ENCODE data around the gene IFI27L2. TPM values are rescaled to one million over a fixed set of nuclear protein-coding genes. Genes with fewer than 3 reads are reported as not detected.

Gene IFI27L2
- total RNA-seq, 2 donors from 2014 or later, result 21.5 to 25.8 TPM

GRCh38 chr14:94126419-94126677 is 3.1 kb downstream of the IFI27L2 start:
- Mint-ChIP-seq H3K27ac (peak overlapping the region; percentile 71), H3K4me3 (no peak overlapping the region), H3K4me1 (peaks cover 19% of the 10 kb centered on the region), H3K27me3 (no peaks in the 10 kb centered on the region), H3K36me3 (ENCODE audit: low read depth) (no peaks in the 10 kb centered on the region)
- no peaks in the 10 kb centered on the region for H3K9me3 ChIP-seq (ENCODE audit: control insufficient read depth, low read length, poor library complexity, severe bottlenecking)
- no peak for DNase-seq
- no peak for ATAC-seq

- no peaks in the 10 kb centered on the region for H3K9me3 ChIP-seq (ENCODE audit: control insufficient read depth, low read length, poor library complexity, severe bottlenecking)
- no peak for ATAC-seq
- H3K27me3 Mint-ChIP-seq, result no peaks in the 10 kb centered on the region
- H3K36me3 Mint-ChIP-seq (ENCODE audit: low read depth), result no peaks in the 10 kb centered on the region
- DNase-seq, result no peak
- H3K4me1 Mint-ChIP-seq, result peaks cover 19% of the 10 kb centered on the region
- H3K4me3 Mint-ChIP-seq, result no peak overlapping the region
- peak overlapping the region; percentile 71 for H3K27ac Mint-ChIP-seq
Observed at GRCh38 chr14:94125659-94126418, 3.6 kb downstream of the IFI27L2 start.

DNA sequence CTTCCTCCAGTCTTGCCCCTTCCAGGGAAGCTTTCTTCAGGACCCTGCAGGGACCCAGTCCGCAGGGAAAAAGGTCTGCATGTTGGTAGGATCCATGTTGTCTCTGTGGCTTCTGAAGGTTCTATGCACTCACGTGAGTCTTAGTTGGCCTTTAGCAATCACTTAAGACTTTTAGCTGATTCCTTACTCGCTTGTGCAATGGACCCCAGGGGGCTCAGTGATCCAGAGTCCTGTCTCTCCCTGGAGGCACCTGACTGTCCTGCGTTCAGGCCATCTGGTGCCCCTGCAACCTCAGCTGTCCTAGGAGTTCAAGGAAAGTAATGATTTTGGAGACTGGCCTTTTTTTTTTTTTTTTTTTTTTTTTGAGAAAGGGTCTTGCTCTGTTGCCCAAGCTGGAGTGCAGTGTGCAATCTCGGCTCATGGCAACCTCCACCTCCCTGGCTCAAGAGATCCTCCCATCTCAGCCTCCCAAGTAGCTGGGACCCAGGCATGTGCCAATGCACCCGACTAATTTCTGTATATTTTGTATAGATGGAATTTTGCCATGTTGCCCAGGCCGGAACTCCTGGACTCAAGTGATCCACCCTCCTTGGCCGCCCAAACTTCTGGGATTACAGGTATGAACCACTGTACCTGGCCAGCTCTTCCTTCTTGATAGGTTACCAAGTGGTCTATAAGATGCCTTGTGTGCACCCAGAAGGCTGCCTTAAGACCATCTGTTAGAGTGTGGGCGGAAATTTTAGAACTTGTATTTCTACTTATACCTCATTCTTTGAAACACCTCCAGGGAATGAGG is 4.6 kb downstream of the IFI27L2 start:
- peak overlapping the region; percentile 10 for H3K27ac Mint-ChIP-seq
- ATAC-seq, result no peak
- DNase-seq, result no peak
- no peaks in the 10 kb centered on the region for H3K9me3 ChIP-seq (ENCODE audit: control insufficient read depth, low read length, poor library complexity, severe bottlenecking)
- H3K27me3 Mint-ChIP-seq, result no peaks in the 10 kb centered on the region
- H3K4me3 Mint-ChIP-seq, result no peak overlapping the region
- peaks cover 12% of the 10 kb centered on the region for H3K4me1 Mint-ChIP-seq
- no peaks in the 10 kb centered on the region for H3K36me3 Mint-ChIP-seq (ENCODE audit: low read depth)

DNA sequence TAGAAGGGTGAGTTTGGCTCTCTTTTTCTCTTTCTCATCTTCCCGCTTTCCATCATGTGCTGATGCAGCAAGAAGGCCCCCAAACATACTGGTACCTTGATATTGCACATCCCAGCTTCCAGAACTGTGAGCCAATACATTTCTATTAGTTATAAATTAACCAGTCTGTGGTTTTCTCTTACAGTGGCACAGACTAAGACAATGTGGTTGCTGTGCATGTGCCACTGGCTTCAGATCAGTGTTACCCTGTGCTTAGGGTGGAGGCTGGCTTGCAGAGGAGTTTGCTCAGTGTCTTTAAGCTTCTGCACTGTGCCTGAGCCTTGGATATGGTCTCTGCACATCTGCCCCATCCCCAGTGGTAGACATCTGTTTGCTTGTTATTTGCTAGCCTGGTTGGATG is 5.5 kb downstream of the IFI27L2 start:
- ATAC-seq (no peak), DNase-seq (no peak)
- no peaks in the 10 kb centered on the region for H3K36me3 Mint-ChIP-seq (ENCODE audit: low read depth)
- peaks cover 6% of the 10 kb centered on the region for H3K4me1 Mint-ChIP-seq
- no peak overlapping the region for H3K4me3 Mint-ChIP-seq
- no peaks in the 10 kb centered on the region for H3K27me3 Mint-ChIP-seq
- H3K27ac Mint-ChIP-seq, result peak overlapping the region; percentile 10
- H3K9me3 ChIP-seq (ENCODE audit: control insufficient read depth, low read length, poor library complexity, severe bottlenecking), result peaks cover 5% of the 10 kb centered on the region

DNA sequence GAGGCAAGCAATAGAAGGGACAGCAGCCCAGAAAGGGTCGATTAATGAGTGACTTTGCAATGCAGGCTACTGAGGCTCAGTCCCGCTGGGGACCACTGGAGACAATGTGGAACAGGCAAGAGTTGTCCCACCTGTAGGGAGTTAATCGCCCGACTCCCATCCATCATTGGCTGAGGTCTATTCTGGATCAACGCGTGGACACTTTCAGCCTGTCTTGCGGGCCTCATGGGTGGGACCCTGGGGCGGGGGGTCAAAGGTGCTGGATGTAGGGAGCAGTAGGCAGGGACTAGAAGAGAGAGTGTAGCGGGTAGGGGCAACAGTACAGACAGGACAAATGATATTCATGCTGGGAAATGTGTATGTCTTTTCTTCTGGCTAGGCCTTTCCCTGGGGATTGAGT is 6.1 kb downstream of the IFI27L2 start:
- Mint-ChIP-seq H3K27me3 (peaks cover under 1% of the 10 kb centered on the region), H3K4me1 (peaks cover under 1% of the 10 kb centered on the region), H3K36me3 (ENCODE audit: low read depth) (no peaks in the 10 kb centered on the region), H3K27ac (no peak overlapping the region), H3K4me3 (no peak overlapping the region)
- no peak for ATAC-seq
- H3K9me3 ChIP-seq (ENCODE audit: control insufficient read depth, low read length, poor library complexity, severe bottlenecking), result peaks cover 5% of the 10 kb centered on the region
- DNase-seq, result no peak

GRCh38 chr14:94122438-94122837 is 7.0 kb downstream of the IFI27L2 start:
- no peak overlapping the region for H3K27ac Mint-ChIP-seq
- ATAC-seq (no peak), DNase-seq (no peak)
- H3K4me3 Mint-ChIP-seq, result no peak overlapping the region
- H3K9me3 ChIP-seq (ENCODE audit: control insufficient read depth, low read length, poor library complexity, severe bottlenecking), result peaks cover 5% of the 10 kb centered on the region
- no peaks in the 10 kb centered on the region for H3K36me3 Mint-ChIP-seq (ENCODE audit: low read depth)
- no peaks in the 10 kb centered on the region for H3K4me1 Mint-ChIP-seq
- H3K27me3 Mint-ChIP-seq, result peaks cover 9% of the 10 kb centered on the region

GRCh38 chr14:94121485-94121884 is 7.9 kb downstream of the IFI27L2 start:
- no peak for DNase-seq
- H3K4me3 Mint-ChIP-seq, result no peak overlapping the region
- H3K27ac Mint-ChIP-seq, result no peak overlapping the region
- H3K4me1 Mint-ChIP-seq, result no peaks in the 10 kb centered on the region
- no peaks in the 10 kb centered on the region for H3K36me3 Mint-ChIP-seq (ENCODE audit: low read depth)
- ATAC-seq, result no peak
- H3K27me3 Mint-ChIP-seq, result peaks cover 18% of the 10 kb centered on the region
- H3K9me3 ChIP-seq (ENCODE audit: control insufficient read depth, low read length, poor library complexity, severe bottlenecking), result peaks cover 5% of the 10 kb centered on the region

DNA sequence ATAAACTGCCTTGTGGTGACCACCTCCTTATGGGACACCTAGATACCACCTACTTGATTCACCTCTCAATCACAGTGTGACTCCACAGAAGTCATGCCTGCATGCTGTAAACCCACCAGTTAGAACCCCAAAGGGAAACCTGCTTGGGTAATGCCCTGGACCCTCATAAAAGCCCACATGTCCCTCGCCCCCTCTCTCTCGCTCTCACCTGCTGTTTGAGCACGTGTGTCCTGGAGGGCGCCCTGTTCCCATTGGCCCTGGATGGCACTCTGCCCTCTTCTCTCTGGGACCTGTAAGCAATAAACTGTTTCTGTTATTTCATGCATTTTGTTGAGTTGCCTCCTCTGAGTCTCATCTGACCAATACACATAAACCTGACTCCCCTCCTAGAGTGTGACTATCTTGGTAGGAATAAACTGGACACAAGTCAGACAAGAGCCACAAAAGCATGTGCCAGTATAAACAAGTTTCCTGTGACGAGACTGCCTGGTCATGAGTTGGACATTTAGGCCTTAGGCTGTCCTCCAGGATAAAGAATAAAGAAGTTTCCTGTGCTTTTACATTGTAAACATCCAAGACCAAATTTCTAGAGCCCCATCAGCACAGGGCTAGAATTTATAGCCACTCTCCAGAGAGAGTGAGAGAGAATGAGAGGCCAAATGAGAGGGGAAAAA is 8.6 kb downstream of the IFI27L2 start:
- DNase-seq, result no peak
- H3K4me3 Mint-ChIP-seq, result no peak overlapping the region
- H3K4me1 Mint-ChIP-seq, result no peaks in the 10 kb centered on the region
- no peaks in the 10 kb centered on the region for H3K36me3 Mint-ChIP-seq (ENCODE audit: low read depth)
- no peak for ATAC-seq
- H3K9me3 ChIP-seq (ENCODE audit: control insufficient read depth, low read length, poor library complexity, severe bottlenecking), result peaks cover 5% of the 10 kb centered on the region
- peaks cover 25% of the 10 kb centered on the region for H3K27me3 Mint-ChIP-seq
- H3K27ac Mint-ChIP-seq, result no peak overlapping the region

GRCh38 chr14:94119071-94119470 is 10.3 kb downstream of the IFI27L2 start:
- Mint-ChIP-seq H3K27ac (no peak overlapping the region), H3K36me3 (ENCODE audit: low read depth) (no peaks in the 10 kb centered on the region), H3K4me3 (no peak overlapping the region), H3K27me3 (peaks cover 42% of the 10 kb centered on the region), H3K4me1 (peaks cover 5% of the 10 kb centered on the region)
- DNase-seq, result no peak
- no peak for ATAC-seq
- peaks cover 5% of the 10 kb centered on the region for H3K9me3 ChIP-seq (ENCODE audit: control insufficient read depth, low read length, poor library complexity, severe bottlenecking)

GRCh38 chr14:94117856-94118255 is 11.5 kb downstream of the IFI27L2 start:
- no peak overlapping the region for H3K4me3 Mint-ChIP-seq
- ATAC-seq (no peak), DNase-seq (no peak)
- H3K27me3 Mint-ChIP-seq, result peaks cover 48% of the 10 kb centered on the region
- H3K27ac Mint-ChIP-seq, result no peak overlapping the region
- H3K36me3 Mint-ChIP-seq (ENCODE audit: low read depth), result no peaks in the 10 kb centered on the region
- H3K9me3 ChIP-seq (ENCODE audit: control insufficient read depth, low read length, poor library complexity, severe bottlenecking), result peaks cover 5% of the 10 kb centered on the region
- H3K4me1 Mint-ChIP-seq, result peaks cover 5% of the 10 kb centered on the region

GRCh38 chr14:94116701-94117100 is 12.7 kb downstream of the IFI27L2 start:
- H3K27ac Mint-ChIP-seq, result no peak overlapping the region
- no peak overlapping the region for H3K4me3 Mint-ChIP-seq

GRCh38 chr14:94115631-94116030 is 13.8 kb downstream of the IFI27L2 start:
- H3K9me3 ChIP-seq (ENCODE audit: control insufficient read depth, low read length, poor library complexity, severe bottlenecking), result peaks cover 5% of the 10 kb centered on the region
- H3K4me1 Mint-ChIP-seq, result peaks cover 5% of the 10 kb centered on the region
- no peaks in the 10 kb centered on the region for H3K36me3 Mint-ChIP-seq (ENCODE audit: low read depth)
- H3K27me3 Mint-ChIP-seq, result peaks cover 57% of the 10 kb centered on the region
- peak overlapping the region; percentile 50 for H3K4me3 Mint-ChIP-seq
- DNase-seq (no peak), ATAC-seq (no peak)
- H3K27ac Mint-ChIP-seq, result no peak overlapping the region

More at GRCh38 chr14:94116701-94117100, 12.7 kb downstream of the IFI27L2 start:
- peaks cover 5% of the 10 kb centered on the region for H3K9me3 ChIP-seq (ENCODE audit: control insufficient read depth, low read length, poor library complexity, severe bottlenecking)
- Mint-ChIP-seq H3K36me3 (ENCODE audit: low read depth) (no peaks in the 10 kb centered on the region), H3K27me3 (peaks cover 57% of the 10 kb centered on the region), H3K4me1 (peaks cover 5% of the 10 kb centered on the region)
- no peak for DNase-seq
- no peak for ATAC-seq

GRCh38 chr14:94115058-94115591 is 14.3 kb downstream of the IFI27L2 start:
- no peaks in the 10 kb centered on the region for H3K36me3 Mint-ChIP-seq (ENCODE audit: low read depth)
- H3K9me3 ChIP-seq (ENCODE audit: control insufficient read depth, low read length, poor library complexity, severe bottlenecking), result peaks cover 5% of the 10 kb centered on the region
- H3K27me3 Mint-ChIP-seq, result peaks cover 57% of the 10 kb centered on the region
- H3K4me1 Mint-ChIP-seq, result peaks cover 5% of the 10 kb centered on the region
- H3K4me3 Mint-ChIP-seq, result no peak overlapping the region
- no peak for ATAC-seq
- no peak overlapping the region for H3K27ac Mint-ChIP-seq
- DNase-seq, result no peak
